Measurements from ENCODE around the gene ARHGAP23. TPM values are rescaled to one million over a fixed set of nuclear protein-coding genes. Genes with fewer than 3 reads are reported as not detected.

Gene ARHGAP23
- total RNA-seq, 1 donor from 2014 or later = 28.4 TPM

DNA sequence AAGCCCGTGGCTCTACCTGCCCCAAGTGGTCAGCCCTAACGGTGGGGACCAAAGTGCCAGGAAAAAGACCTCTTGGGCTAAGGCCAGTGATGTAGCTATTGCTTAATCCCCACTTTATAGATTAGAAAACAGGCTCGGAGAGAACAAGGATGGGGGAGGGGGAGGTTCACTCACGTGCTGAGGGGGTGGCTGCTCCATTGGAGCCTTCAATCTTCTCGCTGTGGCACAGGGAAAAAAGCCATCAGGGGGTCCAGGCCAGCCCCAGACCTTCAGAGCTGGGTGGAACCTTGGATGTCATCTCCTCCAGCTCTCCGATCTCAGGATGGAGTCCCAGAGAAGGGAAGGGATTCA lies 131.6 kb downstream of the ARHGAP23 start:
- TF ChIP-seq, protein P1, sequence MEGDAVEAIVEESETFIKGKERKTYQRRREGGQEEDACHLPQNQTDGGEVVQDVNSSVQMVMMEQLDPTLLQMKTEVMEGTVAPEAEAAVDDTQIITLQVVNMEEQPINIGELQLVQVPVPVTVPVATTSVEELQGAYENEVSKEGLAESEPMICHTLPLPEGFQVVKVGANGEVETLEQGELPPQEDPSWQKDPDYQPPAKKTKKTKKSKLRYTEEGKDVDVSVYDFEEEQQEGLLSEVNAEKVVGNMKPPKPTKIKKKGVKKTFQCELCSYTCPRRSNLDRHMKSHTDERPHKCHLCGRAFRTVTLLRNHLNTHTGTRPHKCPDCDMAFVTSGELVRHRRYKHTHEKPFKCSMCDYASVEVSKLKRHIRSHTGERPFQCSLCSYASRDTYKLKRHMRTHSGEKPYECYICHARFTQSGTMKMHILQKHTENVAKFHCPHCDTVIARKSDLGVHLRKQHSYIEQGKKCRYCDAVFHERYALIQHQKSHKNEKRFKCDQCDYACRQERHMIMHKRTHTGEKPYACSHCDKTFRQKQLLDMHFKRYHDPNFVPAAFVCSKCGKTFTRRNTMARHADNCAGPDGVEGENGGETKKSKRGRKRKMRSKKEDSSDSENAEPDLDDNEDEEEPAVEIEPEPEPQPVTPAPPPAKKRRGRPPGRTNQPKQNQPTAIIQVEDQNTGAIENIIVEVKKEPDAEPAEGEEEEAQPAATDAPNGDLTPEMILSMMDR (conservative IDR thresholded peaks at IDR 0.05; ENCODE audit: low read depth, low read length) = no peak
- DNase-seq (ENCODE audit: low read depth) = no peak
- H3K4me3 ChIP-seq (ENCODE audit: low read depth, low read length) = peak overlapping the region; percentile 23

DNA sequence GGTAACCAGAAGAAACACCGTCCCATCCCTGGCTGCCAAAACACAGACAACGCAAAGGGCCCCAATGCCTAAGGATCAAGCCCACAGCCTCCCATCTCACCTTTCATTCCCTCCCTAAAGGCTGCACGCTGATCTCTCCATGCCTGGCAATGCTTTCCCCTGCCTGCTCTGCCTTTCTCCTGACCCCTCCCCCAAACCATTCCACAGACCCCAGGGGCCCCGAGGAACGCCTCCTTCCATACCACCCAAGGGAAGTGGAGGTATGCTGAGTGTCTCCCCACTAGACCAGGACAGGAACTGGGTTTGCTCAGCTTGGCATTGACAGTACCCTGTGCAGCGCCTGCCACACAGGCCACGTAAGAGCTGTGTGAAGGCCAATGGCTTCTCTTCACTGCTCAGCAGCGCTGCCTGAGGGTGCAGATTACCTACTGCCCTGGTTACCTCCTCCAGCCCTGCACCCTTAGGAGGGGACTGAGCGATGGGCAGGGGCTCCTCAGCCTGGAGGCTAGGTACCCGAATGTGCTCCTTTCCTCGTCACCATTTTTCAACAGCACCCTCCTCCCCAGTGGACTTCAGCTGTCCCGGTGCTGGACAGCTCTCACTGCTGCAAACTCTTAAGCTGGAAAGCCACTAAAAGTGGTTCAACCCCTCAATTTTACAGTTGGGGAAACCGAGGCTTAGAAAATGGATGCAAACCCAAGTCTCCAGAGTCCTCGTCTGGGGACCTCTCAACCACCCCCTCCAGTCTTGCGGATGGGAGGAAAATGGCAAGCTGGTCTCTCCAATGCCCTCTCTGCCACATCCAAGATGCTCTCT lies 132.4 kb downstream of the ARHGAP23 start:
- no peak for DNase-seq (ENCODE audit: low read depth)
- H3K4me3 ChIP-seq (ENCODE audit: low read depth, low read length) = no peak overlapping the region
- TF ChIP-seq, protein P1 (conservative IDR thresholded peaks at IDR 0.05; ENCODE audit: low read depth, low read length) = no peak

DNA sequence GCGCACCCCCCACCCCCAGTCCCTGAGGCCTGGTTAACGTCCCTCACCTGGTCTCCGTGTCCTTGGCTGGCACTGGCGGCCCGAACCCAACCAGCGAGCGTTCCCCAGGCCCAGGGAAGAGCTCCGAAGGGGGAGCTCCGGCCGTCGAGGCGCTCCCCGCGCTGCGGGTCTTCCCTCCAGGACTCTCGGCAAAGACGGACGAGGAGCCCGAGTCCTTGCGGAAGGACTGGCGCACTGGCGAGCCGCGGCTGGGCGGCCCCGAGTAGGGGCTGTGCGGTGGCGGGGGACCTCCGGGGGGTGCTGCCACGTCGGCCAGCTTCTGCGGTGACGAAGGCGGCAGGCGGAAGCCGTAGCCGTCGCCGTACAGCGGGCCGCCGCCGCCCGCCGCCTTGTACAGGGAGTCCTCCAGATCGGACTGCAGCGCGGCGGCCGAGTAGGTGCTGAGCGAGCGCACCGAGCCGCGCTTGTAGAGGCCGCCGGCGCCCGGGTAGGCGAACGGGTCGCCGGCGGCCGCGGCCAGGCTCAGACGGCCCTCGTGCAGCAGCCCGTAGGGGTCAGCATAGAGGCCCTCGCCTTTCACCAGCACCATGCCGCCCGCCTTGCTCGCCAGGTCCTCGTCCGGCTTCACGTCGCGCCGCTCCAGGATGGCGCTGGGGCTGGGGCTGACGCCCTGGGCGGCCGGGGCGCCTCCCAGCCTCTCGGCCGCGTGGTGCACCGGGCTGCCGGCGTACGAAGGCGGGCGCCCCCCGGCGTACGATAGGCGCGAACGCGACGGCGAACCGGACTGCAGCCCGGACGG lies 133.4 kb downstream of the ARHGAP23 start:
- H3K4me3 ChIP-seq (ENCODE audit: low read depth, low read length) = no peak overlapping the region
- DNase-seq (ENCODE audit: low read depth) = no peak
- TF ChIP-seq, protein P1 (conservative IDR thresholded peaks at IDR 0.05; ENCODE audit: low read depth, low read length) = no peak

Other genes with a start within 250 kb of the ARHGAP23 start
- not detected in 2 replicates for gene TBC1D3, start 235.9 kb upstream of the ARHGAP23 start, total RNA-seq
- gene MRPL45, start 131.3 kb upstream of the ARHGAP23 start, total RNA-seq = 45.4 and 53.9 TPM in 2 replicates
- not detected in 2 replicates for gene GPR179, start 84.5 kb upstream of the ARHGAP23 start, total RNA-seq
- gene SOCS7, start 76.6 kb upstream of the ARHGAP23 start, total RNA-seq = 7.1 and 9.3 TPM in 2 replicates
- 0.07 and 2.1 TPM in 2 replicates for gene SRCIN1, start 177.5 kb downstream of the ARHGAP23 start, total RNA-seq
- 2.4 and 4.1 TPM in 2 replicates for gene EPOP, start 246.5 kb downstream of the ARHGAP23 start, total RNA-seq